ENCODE data around the gene LDHAL6B. TPM values are rescaled to one million over a fixed set of nuclear protein-coding genes. Genes with fewer than 3 reads are reported as not detected.

The LDHAL6B gene
- total RNA-seq, 1 experiment from 2014 or later, result not detected

DNA sequence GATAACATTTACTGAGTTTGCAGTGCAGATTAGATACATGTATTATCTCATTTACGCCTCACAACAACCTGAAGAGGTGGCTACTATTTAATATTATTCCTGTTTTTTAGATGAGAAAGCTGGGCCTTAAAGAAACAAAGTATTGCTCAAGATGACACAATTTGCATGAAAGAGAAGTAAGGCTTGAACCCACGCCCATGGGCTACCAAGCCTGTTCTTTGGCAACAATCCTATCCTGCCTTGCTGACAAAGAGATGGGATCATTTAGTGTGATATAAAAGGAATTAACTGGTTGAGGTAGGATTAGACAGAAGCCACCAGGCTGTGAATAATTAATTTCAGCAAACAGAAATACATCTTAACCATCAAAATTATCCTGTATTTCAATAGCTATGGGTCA lies 9.2 kb upstream of the LDHAL6B start (continued):
- TF ChIP-seq, protein P1, sequence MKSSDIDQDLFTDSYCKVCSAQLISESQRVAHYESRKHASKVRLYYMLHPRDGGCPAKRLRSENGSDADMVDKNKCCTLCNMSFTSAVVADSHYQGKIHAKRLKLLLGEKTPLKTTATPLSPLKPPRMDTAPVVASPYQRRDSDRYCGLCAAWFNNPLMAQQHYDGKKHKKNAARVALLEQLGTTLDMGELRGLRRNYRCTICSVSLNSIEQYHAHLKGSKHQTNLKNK (CRISPR knock-in tag; IDR thresholded peaks at IDR 0.05), result no peak
- no peak for TF ChIP-seq GABPB1 (CRISPR knock-in tag; IDR thresholded peaks at IDR 0.05)
- TF ChIP-seq ZNF317 (CRISPR knock-in tag; IDR thresholded peaks at IDR 0.05; ENCODE audit: borderline replicate concordance, low read depth), result no peak
- no peak for TF ChIP-seq ATF1 (CRISPR knock-in tag; IDR thresholded peaks at IDR 0.05)
- no peak for TF ChIP-seq NFE2L1 (CRISPR knock-in tag; IDR thresholded peaks at IDR 0.05)
- no peak for TF ChIP-seq ZNF263 (CRISPR knock-in tag; IDR thresholded peaks at IDR 0.05; ENCODE audit: low read depth)
- no peak for TF ChIP-seq ZNF121 (CRISPR knock-in tag; IDR thresholded peaks at IDR 0.05)
- TF ChIP-seq, protein P2, sequence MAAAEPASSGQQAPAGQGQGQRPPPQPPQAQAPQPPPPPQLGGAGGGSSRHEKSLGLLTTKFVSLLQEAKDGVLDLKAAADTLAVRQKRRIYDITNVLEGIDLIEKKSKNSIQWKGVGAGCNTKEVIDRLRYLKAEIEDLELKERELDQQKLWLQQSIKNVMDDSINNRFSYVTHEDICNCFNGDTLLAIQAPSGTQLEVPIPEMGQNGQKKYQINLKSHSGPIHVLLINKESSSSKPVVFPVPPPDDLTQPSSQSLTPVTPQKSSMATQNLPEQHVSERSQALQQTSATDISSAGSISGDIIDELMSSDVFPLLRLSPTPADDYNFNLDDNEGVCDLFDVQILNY (CRISPR knock-in tag; IDR thresholded peaks at IDR 0.05), result no peak
- TF ChIP-seq JAZF1 (CRISPR knock-in tag; IDR thresholded peaks at IDR 0.05), result no peak

DNA sequence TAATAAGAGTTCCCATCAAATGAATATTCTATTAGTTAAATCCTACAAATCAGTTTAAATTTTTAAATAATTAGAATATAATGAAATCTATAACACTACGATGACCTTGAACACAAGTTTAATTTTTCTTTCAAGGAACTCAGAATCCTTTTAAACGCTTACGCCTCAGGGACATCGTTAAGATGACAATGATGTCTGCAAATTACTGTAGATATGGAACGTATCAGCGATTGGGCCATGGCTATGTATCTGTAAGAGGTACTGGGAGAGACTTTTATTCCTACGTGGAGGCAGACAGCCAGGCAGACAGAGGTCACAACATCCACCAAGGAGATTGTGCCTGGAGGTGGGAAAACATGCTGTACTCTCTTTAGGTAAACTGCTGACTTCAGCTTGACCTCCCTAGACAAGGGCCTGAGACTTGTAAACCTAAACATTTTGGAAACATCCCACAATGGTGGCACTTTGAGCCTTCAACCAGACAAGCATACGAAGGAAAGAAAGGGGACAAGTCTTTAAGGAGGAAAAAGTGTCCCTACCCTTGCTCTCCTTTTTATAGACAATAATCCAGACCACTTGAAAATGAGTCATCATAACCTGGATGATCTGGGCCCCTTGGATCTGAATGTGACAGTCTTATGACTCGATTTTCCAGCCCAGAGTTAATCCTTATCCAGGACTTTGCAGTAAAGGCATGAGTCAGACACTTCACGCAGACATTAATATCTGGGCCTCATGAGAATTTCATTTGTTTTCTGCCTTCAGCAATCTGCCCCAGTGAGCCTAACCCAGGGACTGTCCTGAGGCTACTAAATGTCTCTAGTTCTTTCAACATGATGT lies 6.8 kb upstream of the LDHAL6B start:
- Mint-ChIP-seq H3K4me1 (no peaks in the 10 kb centered on the region), H3K27ac (peak overlapping the region; percentile 6; the same call in 1 of the 2 replicates), H3K9me3 (no peaks in the 10 kb centered on the region), H3K4me3 (no peak overlapping the region), H3K36me3 (peaks cover 23% of the 10 kb centered on the region), H3K27me3 (ENCODE audit: low read depth) (no peaks in the 10 kb centered on the region)
- CTCF ChIA-PET, result no interaction called here
- no peak for ATAC-seq
- POLR2A ChIA-PET, result interaction anchor here (1.0 kb wide), 1 partner anchor 8 kb away, joined by 7 read pairs; no protein-coding TSS in a partner anchor
- no peak for DNase-seq (ENCODE audit: low spot score)
- TF ChIP-seq HMGA2 (CRISPR knock-in tag; IDR thresholded peaks at IDR 0.05), result peak; percentile 51; the same call in 1 of the 2 replicates
- TF ChIP-seq, protein P3, sequence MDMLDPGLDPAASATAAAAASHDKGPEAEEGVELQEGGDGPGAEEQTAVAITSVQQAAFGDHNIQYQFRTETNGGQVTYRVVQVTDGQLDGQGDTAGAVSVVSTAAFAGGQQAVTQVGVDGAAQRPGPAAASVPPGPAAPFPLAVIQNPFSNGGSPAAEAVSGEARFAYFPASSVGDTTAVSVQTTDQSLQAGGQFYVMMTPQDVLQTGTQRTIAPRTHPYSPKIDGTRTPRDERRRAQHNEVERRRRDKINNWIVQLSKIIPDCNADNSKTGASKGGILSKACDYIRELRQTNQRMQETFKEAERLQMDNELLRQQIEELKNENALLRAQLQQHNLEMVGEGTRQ (CRISPR knock-in tag; IDR thresholded peaks at IDR 0.05), result no peak

DNA sequence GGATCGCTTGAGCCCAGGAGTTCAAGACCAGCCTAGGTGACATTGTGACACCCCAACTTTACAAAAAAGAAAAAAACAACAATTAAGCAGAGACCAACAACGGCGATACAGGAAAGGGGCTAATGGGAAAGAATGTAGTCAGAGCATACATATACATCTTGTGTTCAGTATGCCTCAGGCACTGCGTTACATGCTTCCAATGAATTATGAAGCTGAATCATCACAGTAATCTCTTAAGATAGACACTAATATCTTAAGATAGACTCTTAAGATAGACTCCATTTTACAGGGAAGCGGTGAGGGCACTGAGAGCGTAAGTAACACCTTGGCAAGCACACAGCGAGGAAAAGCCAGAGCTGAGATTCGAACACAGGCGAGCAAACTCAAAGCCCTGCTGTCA lies 6.1 kb upstream of the LDHAL6B start:
- H3K4me3 Mint-ChIP-seq, result no peak overlapping the region
- no peak overlapping the region for H3K27ac Mint-ChIP-seq
- peaks cover 22% of the 10 kb centered on the region for H3K36me3 Mint-ChIP-seq
- no peaks in the 10 kb centered on the region for H3K9me3 Mint-ChIP-seq
- DNase-seq (ENCODE audit: low spot score) (no peak), ATAC-seq (no peak)
- H3K4me1 Mint-ChIP-seq, result no peaks in the 10 kb centered on the region
- no peaks in the 10 kb centered on the region for H3K27me3 Mint-ChIP-seq (ENCODE audit: low read depth)
- CTCF ChIA-PET, result interaction anchor here (0.8 kb wide), 1 partner anchor 432 kb away, joined by 4 read pairs; no protein-coding TSS in a partner anchor
- POLR2A ChIA-PET, result interaction anchor here (1.0 kb wide), 1 partner anchor 9 kb away, joined by 7 read pairs; no protein-coding TSS in a partner anchor
- TF ChIP-seq, protein P4, sequence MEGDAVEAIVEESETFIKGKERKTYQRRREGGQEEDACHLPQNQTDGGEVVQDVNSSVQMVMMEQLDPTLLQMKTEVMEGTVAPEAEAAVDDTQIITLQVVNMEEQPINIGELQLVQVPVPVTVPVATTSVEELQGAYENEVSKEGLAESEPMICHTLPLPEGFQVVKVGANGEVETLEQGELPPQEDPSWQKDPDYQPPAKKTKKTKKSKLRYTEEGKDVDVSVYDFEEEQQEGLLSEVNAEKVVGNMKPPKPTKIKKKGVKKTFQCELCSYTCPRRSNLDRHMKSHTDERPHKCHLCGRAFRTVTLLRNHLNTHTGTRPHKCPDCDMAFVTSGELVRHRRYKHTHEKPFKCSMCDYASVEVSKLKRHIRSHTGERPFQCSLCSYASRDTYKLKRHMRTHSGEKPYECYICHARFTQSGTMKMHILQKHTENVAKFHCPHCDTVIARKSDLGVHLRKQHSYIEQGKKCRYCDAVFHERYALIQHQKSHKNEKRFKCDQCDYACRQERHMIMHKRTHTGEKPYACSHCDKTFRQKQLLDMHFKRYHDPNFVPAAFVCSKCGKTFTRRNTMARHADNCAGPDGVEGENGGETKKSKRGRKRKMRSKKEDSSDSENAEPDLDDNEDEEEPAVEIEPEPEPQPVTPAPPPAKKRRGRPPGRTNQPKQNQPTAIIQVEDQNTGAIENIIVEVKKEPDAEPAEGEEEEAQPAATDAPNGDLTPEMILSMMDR (IDR thresholded peaks at IDR 0.05), result no peak
- TF ChIP-seq, protein P5, sequence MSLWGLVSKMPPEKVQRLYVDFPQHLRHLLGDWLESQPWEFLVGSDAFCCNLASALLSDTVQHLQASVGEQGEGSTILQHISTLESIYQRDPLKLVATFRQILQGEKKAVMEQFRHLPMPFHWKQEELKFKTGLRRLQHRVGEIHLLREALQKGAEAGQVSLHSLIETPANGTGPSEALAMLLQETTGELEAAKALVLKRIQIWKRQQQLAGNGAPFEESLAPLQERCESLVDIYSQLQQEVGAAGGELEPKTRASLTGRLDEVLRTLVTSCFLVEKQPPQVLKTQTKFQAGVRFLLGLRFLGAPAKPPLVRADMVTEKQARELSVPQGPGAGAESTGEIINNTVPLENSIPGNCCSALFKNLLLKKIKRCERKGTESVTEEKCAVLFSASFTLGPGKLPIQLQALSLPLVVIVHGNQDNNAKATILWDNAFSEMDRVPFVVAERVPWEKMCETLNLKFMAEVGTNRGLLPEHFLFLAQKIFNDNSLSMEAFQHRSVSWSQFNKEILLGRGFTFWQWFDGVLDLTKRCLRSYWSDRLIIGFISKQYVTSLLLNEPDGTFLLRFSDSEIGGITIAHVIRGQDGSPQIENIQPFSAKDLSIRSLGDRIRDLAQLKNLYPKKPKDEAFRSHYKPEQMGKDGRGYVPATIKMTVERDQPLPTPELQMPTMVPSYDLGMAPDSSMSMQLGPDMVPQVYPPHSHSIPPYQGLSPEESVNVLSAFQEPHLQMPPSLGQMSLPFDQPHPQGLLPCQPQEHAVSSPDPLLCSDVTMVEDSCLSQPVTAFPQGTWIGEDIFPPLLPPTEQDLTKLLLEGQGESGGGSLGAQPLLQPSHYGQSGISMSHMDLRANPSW (CRISPR knock-in tag; conservative IDR thresholded peaks at IDR 0.05; ENCODE audit: low read depth), result no peak
- no peak for TF ChIP-seq ZNF671 (CRISPR knock-in tag; IDR thresholded peaks at IDR 0.05)
- TF ChIP-seq, protein P6, sequence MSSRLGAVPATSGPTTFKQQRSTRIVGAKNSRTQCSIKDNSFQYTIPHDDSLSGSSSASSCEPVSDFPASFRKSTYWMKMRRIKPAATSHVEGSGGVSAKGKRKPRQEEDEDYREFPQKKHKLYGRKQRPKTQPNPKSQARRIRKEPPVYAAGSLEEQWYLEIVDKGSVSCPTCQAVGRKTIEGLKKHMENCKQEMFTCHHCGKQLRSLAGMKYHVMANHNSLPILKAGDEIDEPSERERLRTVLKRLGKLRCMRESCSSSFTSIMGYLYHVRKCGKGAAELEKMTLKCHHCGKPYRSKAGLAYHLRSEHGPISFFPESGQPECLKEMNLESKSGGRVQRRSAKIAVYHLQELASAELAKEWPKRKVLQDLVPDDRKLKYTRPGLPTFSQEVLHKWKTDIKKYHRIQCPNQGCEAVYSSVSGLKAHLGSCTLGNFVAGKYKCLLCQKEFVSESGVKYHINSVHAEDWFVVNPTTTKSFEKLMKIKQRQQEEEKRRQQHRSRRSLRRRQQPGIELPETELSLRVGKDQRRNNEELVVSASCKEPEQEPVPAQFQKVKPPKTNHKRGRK (CRISPR knock-in tag; IDR thresholded peaks at IDR 0.05; ENCODE audit: borderline replicate concordance), result no peak
- TF ChIP-seq HMGA2 (CRISPR knock-in tag; IDR thresholded peaks at IDR 0.05), result no peak
- no peak for TF ChIP-seq NFYB (CRISPR knock-in tag; conservative IDR thresholded peaks at IDR 0.05; ENCODE audit: low read depth)
- TF ChIP-seq, protein P7, sequence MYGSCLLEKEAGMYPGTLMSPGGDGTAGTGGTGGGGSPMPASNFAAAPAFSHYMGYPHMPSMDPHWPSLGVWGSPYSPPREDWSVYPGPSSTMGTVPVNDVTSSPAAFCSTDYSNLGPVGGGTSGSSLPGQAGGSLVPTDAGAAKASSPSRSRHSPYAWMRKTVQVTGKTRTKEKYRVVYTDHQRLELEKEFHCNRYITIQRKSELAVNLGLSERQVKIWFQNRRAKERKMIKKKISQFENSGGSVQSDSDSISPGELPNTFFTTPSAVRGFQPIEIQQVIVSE (CRISPR knock-in tag; IDR thresholded peaks at IDR 0.05; ENCODE audit: borderline replicate concordance), result no peak
- TF ChIP-seq, protein P8, sequence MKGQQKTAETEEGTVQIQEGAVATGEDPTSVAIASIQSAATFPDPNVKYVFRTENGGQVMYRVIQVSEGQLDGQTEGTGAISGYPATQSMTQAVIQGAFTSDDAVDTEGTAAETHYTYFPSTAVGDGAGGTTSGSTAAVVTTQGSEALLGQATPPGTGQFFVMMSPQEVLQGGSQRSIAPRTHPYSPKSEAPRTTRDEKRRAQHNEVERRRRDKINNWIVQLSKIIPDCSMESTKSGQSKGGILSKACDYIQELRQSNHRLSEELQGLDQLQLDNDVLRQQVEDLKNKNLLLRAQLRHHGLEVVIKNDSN (CRISPR knock-in tag; IDR thresholded peaks at IDR 0.05), result no peak
- no peak for TF ChIP-seq TEAD4 (CRISPR knock-in tag; IDR thresholded peaks at IDR 0.05)
- no peak for TF ChIP-seq MYBL2 (CRISPR knock-in tag; IDR thresholded peaks at IDR 0.05)
- no peak for TF ChIP-seq ELF4 (CRISPR knock-in tag; IDR thresholded peaks at IDR 0.05; ENCODE audit: low read depth)
- TF ChIP-seq NR2C2 (CRISPR knock-in tag; IDR thresholded peaks at IDR 0.05), result no peak
- no peak for TF ChIP-seq ZNF138 (CRISPR knock-in tag; conservative IDR thresholded peaks at IDR 0.05)
